GM19193 (cell line): ENCODE results near the gene TTC23.

ENCODE experiments used
- POLR2A ChIP-seq: IDR thresholded peaks from 4 replicates; pipeline ENCODE4 v1.6.1; 2011; ENCODE audit not compliant: insufficient read depth, insufficient read length; ENCODE audit errors: extremely low read depth

TTC23 gene

GRCh38 chr15:99118801-99119546, 130.4 kb downstream of the TTC23 start:
- no peak for TF ChIP-seq POLR2A

GRCh38 chr15:99118258-99118632, 131.1 kb downstream of the TTC23 start:
- no peak for TF ChIP-seq POLR2A

DNA sequence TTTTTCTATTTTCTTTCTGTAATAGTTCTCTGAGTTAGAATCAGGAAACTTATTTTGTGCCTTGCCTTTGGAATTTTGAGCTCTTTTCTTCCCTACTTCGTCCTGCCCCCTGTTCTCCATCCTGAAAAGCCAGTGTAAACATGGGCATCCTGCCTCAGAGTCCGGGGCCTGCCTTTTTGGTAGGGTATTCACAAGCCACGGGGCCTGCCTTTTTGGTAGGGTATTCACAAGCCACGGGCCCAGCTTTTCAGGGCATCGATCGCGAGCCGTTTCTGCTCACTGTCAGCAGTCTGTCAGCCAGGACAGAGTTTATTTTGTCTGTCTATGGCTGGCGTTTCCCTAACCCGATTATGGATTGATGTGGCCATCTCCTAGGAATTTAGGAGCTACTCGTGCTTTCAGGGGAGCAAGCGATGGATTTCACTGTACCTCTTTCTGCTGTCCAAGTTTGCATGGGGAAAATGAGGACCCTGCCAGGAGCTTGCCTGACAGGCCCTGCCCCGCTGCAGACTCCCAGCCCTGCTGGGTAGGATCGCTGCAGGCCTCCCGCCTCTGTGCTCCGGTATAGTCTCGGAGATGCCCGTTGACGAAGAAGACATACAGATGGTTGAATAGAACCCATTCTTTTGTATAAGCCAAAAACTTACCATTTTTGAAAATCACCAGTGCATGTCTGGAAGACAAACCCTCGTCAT, 131.7 kb downstream of the TTC23 start:
- TF ChIP-seq POLR2A: no peak

GRCh38 chr15:99117111-99117510, 132.3 kb downstream of the TTC23 start:
- TF ChIP-seq POLR2A: no peak

DNA sequence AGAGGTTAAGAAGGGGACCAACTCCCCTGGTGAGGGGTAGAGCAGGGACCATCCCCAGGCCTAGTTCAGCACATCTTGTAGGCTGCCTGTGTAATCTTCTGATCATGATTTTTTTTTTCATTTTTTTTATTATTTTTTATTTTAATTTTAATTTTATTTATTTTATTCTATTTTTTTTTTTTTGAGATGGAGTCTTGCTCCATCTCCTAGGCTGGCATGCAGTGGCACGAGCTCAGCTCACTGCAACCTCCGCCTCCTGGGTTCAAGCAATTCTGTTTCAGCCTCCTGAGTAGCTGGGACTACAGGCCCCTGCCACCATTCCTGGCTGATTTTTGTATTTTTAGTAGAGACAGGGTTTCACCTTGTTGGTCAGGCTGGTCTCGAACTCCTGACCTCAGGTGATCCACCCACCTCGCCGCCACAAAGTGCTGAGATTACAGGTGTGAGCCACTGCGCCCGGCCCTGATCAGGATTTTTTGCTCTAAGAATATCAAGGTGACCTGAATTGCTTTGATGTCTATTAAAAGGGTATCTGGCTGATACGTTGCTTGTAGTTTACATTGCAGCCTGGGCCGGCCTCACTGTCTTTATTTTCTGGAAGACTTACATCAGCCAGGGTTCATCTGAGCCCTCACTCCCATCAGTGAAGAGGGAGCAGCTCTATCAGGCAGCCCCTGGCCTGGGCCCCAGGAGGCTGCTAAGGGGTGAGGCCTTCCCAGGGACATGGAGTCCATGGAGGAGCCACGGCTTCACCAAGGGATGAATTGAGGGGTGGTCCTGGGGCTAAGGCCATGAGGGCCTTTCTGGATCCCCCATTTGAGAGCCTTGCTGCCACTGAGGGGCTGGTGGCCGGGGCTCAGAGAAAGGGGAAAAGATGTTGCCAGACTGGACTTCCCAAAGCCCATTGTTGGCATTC, 133.8 kb downstream of the TTC23 start:
- no peak for TF ChIP-seq POLR2A

- no peak for TF ChIP-seq POLR2A
Measured at GRCh38 chr15:99114511-99115299, 134.7 kb downstream of the TTC23 start.

DNA sequence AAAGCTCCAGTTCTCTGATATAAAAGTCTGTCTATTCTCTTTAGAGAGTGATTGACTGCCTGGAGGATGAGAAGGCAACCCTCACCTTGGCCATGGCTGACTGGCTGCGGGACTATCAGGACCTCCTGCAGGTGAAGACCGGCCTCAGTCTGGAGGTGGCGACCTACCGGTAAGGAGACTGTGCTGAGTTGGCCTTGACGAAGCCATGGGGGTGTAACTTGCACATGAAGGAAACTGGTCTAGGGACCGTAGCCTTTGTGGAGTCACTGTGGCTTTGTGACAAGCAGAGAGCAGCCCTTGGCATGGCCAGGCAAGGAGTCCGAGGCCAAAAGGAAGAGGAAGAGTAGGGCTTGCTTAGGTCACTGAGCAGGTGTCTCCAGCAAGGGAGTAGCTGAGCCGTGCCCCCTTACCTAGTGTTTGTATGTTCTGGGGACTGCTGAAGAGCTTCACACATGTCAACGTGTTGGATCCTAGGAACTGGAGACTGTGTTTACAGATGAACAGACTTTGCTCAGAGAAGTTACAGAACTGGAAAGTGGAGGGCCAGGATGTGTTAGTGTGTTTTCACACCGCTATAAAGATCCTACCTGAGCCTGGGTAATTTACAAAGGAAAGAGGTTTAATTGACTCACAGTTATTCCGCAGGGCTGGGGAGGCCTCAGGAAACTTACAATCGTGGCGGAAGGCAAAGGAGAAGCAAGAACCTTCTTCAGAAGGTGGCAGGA, 135.7 kb downstream of the TTC23 start:
- no peak for TF ChIP-seq POLR2A

GRCh38 chr15:99110581-99111320, 138.6 kb downstream of the TTC23 start:
- TF ChIP-seq POLR2A: no peak

- TF ChIP-seq POLR2A: no peak
Measured at GRCh38 chr15:99110093-99110492, 139.3 kb downstream of the TTC23 start.

DNA sequence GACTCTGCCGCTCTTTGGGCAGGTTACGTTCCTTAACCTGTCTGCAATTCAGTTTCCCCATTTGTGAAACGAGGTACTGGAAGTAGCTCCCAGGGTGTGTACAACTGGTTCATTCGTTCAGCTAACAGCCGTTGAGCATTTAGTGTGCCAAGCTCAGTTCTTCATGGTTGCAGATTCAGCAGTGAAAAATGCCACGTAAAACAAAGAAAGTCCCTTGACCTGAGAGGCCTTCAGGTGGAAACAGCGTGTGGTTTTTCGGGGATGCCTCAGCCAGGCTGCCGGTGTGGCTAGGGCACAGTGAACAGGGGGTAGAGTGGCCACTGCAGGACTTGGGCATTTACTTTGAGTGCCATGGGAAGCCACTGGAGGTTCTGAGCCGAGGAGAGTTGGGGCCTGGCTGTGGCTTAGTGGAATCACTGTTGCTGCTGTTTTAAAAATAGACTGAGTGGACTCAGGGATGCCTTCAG, 139.8 kb downstream of the TTC23 start:
- no peak for TF ChIP-seq POLR2A

DNA sequence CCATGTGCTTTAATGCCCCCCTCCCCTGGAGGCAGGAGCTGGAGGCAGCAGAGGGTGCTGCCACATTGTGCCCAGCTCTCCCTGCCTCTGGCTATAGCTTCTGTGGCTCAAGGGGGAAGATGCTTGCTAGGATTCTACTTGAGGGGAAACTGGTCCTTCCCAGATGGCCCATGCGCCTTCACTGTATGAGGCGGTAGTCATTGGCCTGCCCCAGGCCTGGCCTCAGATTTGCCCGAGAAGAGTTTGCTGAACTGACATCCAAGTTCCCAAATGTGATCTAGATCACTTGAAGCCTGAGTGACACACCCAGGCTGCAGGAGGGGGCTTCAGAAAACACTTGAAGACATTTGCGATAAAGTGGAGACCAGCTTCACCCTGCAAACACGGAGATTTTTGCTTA, 140.4 kb downstream of the TTC23 start:
- no peak for TF ChIP-seq POLR2A

DNA sequence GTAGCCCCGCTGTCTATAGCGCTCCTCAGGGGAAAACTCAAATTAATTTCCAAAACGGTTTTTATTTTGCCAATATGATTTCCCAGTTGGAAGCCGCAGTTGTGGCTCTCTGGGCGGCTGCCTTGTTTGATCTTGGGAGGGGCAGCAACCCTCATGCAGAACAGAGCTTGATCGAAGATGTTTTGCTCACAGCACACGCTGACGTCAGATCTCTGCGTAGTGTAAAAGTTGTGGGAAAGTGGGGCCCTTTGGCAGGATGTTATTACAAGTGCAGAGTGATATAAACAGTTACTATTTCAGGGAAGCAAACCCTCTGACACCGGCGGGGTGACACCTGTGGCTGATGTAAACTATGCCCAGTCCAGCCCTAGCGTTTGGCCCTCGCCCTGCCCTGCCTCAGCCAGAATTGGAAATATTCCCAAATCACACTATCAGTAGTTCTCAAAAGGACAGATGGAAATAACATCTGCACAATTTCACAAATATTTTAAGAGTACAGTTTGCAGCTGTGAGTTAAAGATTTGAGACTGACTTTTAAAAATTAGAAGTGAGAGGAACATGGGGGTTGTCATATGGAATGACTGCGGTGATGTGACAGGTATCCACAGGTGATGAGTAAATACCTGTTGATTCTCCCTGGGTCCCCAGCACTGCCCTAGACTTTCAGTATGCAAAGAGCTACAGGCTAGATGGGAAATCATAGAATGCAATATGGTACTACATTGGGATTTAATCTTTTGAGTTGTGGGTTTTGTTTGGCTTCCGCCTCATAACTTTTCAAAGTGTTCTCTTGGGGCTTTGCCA, 142.8 kb downstream of the TTC23 start:
- no peak for TF ChIP-seq POLR2A
